GM12892 (cell line): Measurements from ENCODE around the gene SMYD3.

ENCODE experiments used
- DNase-seq: peaks from one replicate; pipeline ENCODE4 v3.0.0; 2011; ENCODE audit not compliant: insufficient read length
- FAIRE-seq: peaks from 2 replicates; lab custom pipeline; 2011; peaks lifted over from hg19 to GRCh38; lab: Jason Lieb, UNC
- POLR2A ChIP-seq: IDR thresholded peaks from 2 replicates; pipeline ENCODE4 v1.6.1; 2011; ENCODE audit warnings: low read depth, low read length, control low read depth
- POLR2AphosphoS5 ChIP-seq: IDR thresholded peaks from 2 replicates; pipeline ENCODE4 v1.6.1; 2011; ENCODE audit warnings: low read depth, low read length, control low read depth
- TAF1 ChIP-seq: IDR thresholded peaks from 2 replicates; pipeline ENCODE4 v1.6.1; 2011; ENCODE audit warnings: low read depth, mild to moderate bottlenecking, control low read depth, low read length, borderline replicate concordance

Gene SMYD3

GRCh38 chr1:246158131-246158530 is 348.9 kb downstream of the SMYD3 start:
- TF ChIP-seq TAF1 (no peak), POLR2A (no peak), POLR2AphosphoS5 (no peak)
- DNase-seq (no peak), FAIRE-seq (no peak)

- TF ChIP-seq POLR2AphosphoS5 (no peak), TAF1 (no peak), POLR2A (no peak)
- FAIRE-seq (no peak), DNase-seq (no peak)
These were observed 349.6 kb downstream of the SMYD3 start for GRCh38 chr1:246157516-246157915.

GRCh38 chr1:246156847-246157246 is 350.2 kb downstream of the SMYD3 start:
- no peak for FAIRE-seq
- TF ChIP-seq POLR2AphosphoS5: no peak
- TF ChIP-seq TAF1: no peak
- no peak for TF ChIP-seq POLR2A
- no peak for DNase-seq

- no peak for FAIRE-seq
- no peak for DNase-seq
- no peak for TF ChIP-seq TAF1
- no peak for TF ChIP-seq POLR2AphosphoS5
- no peak for TF ChIP-seq POLR2A
These were observed 351.2 kb downstream of the SMYD3 start for GRCh38 chr1:246155923-246156322.

- no peak for FAIRE-seq
- TF ChIP-seq POLR2A (no peak), TAF1 (no peak), POLR2AphosphoS5 (no peak)
- no peak for DNase-seq
These were observed 353.3 kb downstream of the SMYD3 start for GRCh38 chr1:246153796-246154212.

- TF ChIP-seq TAF1: no peak
- TF ChIP-seq POLR2AphosphoS5: no peak
- no peak for TF ChIP-seq POLR2A
- FAIRE-seq: no peak
- no peak for DNase-seq
These were observed 354.1 kb downstream of the SMYD3 start for GRCh38 chr1:246152986-246153431.

GRCh38 chr1:246151796-246152434 is 355.2 kb downstream of the SMYD3 start:
- FAIRE-seq: no peak
- no peak for DNase-seq
- no peak for TF ChIP-seq POLR2AphosphoS5

GRCh38 chr1:246149543-246149942 is 357.5 kb downstream of the SMYD3 start:
- FAIRE-seq (no peak), DNase-seq (no peak)
- TF ChIP-seq POLR2AphosphoS5: no peak
- no peak for TF ChIP-seq POLR2A
- TF ChIP-seq TAF1: no peak

GRCh38 chr1:246147524-246148461 is 359.3 kb downstream of the SMYD3 start:
- FAIRE-seq: no peak

GRCh38 chr1:246146804-246147523 is 360.1 kb downstream of the SMYD3 start:
- TF ChIP-seq POLR2AphosphoS5 (no peak), POLR2A (no peak), TAF1 (no peak)
- FAIRE-seq: no peak

More at GRCh38 chr1:246147524-246148461, 359.3 kb downstream of the SMYD3 start:
- TF ChIP-seq POLR2A: no peak
- no peak for TF ChIP-seq TAF1
- no peak for TF ChIP-seq POLR2AphosphoS5
- DNase-seq: no peak

GRCh38 chr1:246145900-246146299 is 361.2 kb downstream of the SMYD3 start:
- no peak for TF ChIP-seq POLR2AphosphoS5
- no peak for TF ChIP-seq TAF1
- TF ChIP-seq POLR2A: no peak
- no peak for FAIRE-seq
- DNase-seq: no peak

More at GRCh38 chr1:246146804-246147523, 360.1 kb downstream of the SMYD3 start:
- no peak for DNase-seq

- DNase-seq (no peak), FAIRE-seq (no peak)
- TF ChIP-seq POLR2A (no peak), TAF1 (no peak), POLR2AphosphoS5 (no peak)
These were observed 362.1 kb downstream of the SMYD3 start for GRCh38 chr1:246144931-246145330.
